ENCODE results near the gene SULF2.
A peak's percentile ranks its signal among the peaks of the same experiment; 100 is the strongest.

DNA sequence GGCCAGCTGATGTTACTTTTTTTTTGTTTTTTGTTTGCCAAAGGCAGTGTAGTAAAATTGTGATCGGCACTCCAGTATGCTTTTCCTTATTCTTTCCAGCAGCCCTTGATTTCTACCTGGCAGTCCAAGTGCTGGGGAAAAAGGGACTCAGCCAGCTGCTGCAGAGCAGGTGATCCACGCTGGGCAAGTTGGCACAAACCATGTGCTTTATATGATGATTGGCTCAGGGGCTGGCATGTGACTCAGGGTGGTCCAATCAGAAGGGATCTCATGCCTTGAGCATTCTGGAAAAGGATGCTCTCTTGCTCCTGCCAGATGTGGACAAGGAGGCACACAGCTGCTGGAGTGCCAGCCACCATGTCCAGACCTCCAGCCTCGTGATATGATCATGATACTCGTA lies 54.5 kb downstream of the SULF2 start:
- TF ChIP-seq, protein P1, sequence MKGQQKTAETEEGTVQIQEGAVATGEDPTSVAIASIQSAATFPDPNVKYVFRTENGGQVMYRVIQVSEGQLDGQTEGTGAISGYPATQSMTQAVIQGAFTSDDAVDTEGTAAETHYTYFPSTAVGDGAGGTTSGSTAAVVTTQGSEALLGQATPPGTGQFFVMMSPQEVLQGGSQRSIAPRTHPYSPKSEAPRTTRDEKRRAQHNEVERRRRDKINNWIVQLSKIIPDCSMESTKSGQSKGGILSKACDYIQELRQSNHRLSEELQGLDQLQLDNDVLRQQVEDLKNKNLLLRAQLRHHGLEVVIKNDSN (IDR thresholded peaks at IDR 0.05) = peak; percentile 71
- TF ChIP-seq, protein P2, sequence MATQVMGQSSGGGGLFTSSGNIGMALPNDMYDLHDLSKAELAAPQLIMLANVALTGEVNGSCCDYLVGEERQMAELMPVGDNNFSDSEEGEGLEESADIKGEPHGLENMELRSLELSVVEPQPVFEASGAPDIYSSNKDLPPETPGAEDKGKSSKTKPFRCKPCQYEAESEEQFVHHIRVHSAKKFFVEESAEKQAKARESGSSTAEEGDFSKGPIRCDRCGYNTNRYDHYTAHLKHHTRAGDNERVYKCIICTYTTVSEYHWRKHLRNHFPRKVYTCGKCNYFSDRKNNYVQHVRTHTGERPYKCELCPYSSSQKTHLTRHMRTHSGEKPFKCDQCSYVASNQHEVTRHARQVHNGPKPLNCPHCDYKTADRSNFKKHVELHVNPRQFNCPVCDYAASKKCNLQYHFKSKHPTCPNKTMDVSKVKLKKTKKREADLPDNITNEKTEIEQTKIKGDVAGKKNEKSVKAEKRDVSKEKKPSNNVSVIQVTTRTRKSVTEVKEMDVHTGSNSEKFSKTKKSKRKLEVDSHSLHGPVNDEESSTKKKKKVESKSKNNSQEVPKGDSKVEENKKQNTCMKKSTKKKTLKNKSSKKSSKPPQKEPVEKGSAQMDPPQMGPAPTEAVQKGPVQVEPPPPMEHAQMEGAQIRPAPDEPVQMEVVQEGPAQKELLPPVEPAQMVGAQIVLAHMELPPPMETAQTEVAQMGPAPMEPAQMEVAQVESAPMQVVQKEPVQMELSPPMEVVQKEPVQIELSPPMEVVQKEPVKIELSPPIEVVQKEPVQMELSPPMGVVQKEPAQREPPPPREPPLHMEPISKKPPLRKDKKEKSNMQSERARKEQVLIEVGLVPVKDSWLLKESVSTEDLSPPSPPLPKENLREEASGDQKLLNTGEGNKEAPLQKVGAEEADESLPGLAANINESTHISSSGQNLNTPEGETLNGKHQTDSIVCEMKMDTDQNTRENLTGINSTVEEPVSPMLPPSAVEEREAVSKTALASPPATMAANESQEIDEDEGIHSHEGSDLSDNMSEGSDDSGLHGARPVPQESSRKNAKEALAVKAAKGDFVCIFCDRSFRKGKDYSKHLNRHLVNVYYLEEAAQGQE (IDR thresholded peaks at IDR 0.05; ENCODE audit: low read depth) = no peak
- TF ChIP-seq NFIC (IDR thresholded peaks at IDR 0.05) (no peak), EGR1 (IDR thresholded peaks at IDR 0.05) (no peak), CEBPB (IDR thresholded peaks at IDR 0.05) (no peak), CREB1 (IDR thresholded peaks at IDR 0.05; ENCODE audit: low read depth) (no peak)
